ENCODE results near the gene BCL11B.

The BCL11B gene

GRCh38 chr14:99185436-99186068 lies 86.4 kb downstream of the BCL11B start:
- Mint-ChIP-seq H3K27ac (no peak overlapping the region), H3K9me3 (peaks cover 0 to 1% of the 10 kb centered on the region in 2 donors)
- DNase-seq: no peak

GRCh38 chr14:99183716-99184115 lies 88.3 kb downstream of the BCL11B start:
- no peaks in the 10 kb centered on the region for H3K4me1 Mint-ChIP-seq
- H3K9me3 Mint-ChIP-seq: peaks cover 0 to 1% of the 10 kb centered on the region in 2 donors
- DNase-seq: no peak
- H3K27me3 Mint-ChIP-seq: no peaks in the 10 kb centered on the region
- H3K36me3 Mint-ChIP-seq: no peaks in the 10 kb centered on the region
- H3K4me3 Mint-ChIP-seq: no peak overlapping the region
- H3K27ac Mint-ChIP-seq: no peak overlapping the region
- ATAC-seq (replicated peaks): no peak

More at GRCh38 chr14:99185436-99186068, 86.4 kb downstream of the BCL11B start:
- no peaks in the 10 kb centered on the region for H3K27me3 Mint-ChIP-seq
- no peaks in the 10 kb centered on the region for H3K36me3 Mint-ChIP-seq
- ATAC-seq (replicated peaks): no peak
- no peaks in the 10 kb centered on the region for H3K4me1 Mint-ChIP-seq
- H3K4me3 Mint-ChIP-seq: no peak overlapping the region

- no peaks in the 10 kb centered on the region for H3K36me3 Mint-ChIP-seq
- ATAC-seq (replicated peaks): no peak
These were observed 88.7 kb downstream of the BCL11B start for GRCh38 chr14:99183311-99183710.

GRCh38 chr14:99182548-99183250 lies 89.3 kb downstream of the BCL11B start:
- Mint-ChIP-seq H3K27ac (no peak overlapping the region), H3K4me3 (no peak overlapping the region)

More at GRCh38 chr14:99183311-99183710, 88.7 kb downstream of the BCL11B start:
- H3K4me1 Mint-ChIP-seq: no peaks in the 10 kb centered on the region
- H3K27ac Mint-ChIP-seq: no peak overlapping the region
- peaks cover 0 to 1% of the 10 kb centered on the region in 2 donors for H3K9me3 Mint-ChIP-seq
- no peak for DNase-seq
- no peaks in the 10 kb centered on the region for H3K27me3 Mint-ChIP-seq
- H3K4me3 Mint-ChIP-seq: no peak overlapping the region

GRCh38 chr14:99181804-99182520 lies 90.0 kb downstream of the BCL11B start:
- Mint-ChIP-seq H3K27ac (no peak overlapping the region), H3K4me3 (no peak overlapping the region), H3K4me1 (no peaks in the 10 kb centered on the region), H3K27me3 (no peaks in the 10 kb centered on the region), H3K9me3 (peaks cover 0 to 1% of the 10 kb centered on the region in 2 donors), H3K36me3 (no peaks in the 10 kb centered on the region)
- DNase-seq (no peak), ATAC-seq (replicated peaks) (no peak)

More at GRCh38 chr14:99182548-99183250, 89.3 kb downstream of the BCL11B start:
- no peaks in the 10 kb centered on the region for H3K4me1 Mint-ChIP-seq
- H3K27me3 Mint-ChIP-seq: no peaks in the 10 kb centered on the region
- H3K9me3 Mint-ChIP-seq: peaks cover 0 to 1% of the 10 kb centered on the region in 2 donors
- H3K36me3 Mint-ChIP-seq: no peaks in the 10 kb centered on the region
- no peak for ATAC-seq (replicated peaks)
- DNase-seq: no peak

GRCh38 chr14:99181241-99181640 lies 90.8 kb downstream of the BCL11B start:
- H3K27me3 Mint-ChIP-seq: no peaks in the 10 kb centered on the region
- H3K4me3 Mint-ChIP-seq: no peak overlapping the region
- H3K27ac Mint-ChIP-seq: no peak overlapping the region
- DNase-seq: no peak
- no peaks in the 10 kb centered on the region for H3K36me3 Mint-ChIP-seq
- ATAC-seq (replicated peaks): no peak
- peaks cover 0 to 1% of the 10 kb centered on the region in 2 donors for H3K9me3 Mint-ChIP-seq
- H3K4me1 Mint-ChIP-seq: no peaks in the 10 kb centered on the region

- Mint-ChIP-seq H3K36me3 (no peaks in the 10 kb centered on the region), H3K27ac (no peak overlapping the region), H3K27me3 (no peaks in the 10 kb centered on the region), H3K4me1 (no peaks in the 10 kb centered on the region), H3K4me3 (no peak overlapping the region), H3K9me3 (no peaks in the 10 kb centered on the region)
- ATAC-seq (replicated peaks): no peak
- no peak for DNase-seq
These were observed 92.1 kb downstream of the BCL11B start for GRCh38 chr14:99179946-99180345.

GRCh38 chr14:99179506-99179905 lies 92.5 kb downstream of the BCL11B start:
- H3K27ac Mint-ChIP-seq: no peak overlapping the region
- H3K4me3 Mint-ChIP-seq: no peak overlapping the region
- no peaks in the 10 kb centered on the region for H3K36me3 Mint-ChIP-seq
- H3K4me1 Mint-ChIP-seq: no peaks in the 10 kb centered on the region
- no peaks in the 10 kb centered on the region for H3K27me3 Mint-ChIP-seq
- DNase-seq (no peak), ATAC-seq (replicated peaks) (no peak)
- H3K9me3 Mint-ChIP-seq: no peaks in the 10 kb centered on the region

- ATAC-seq (replicated peaks): no peak
- Mint-ChIP-seq H3K4me1 (no peaks in the 10 kb centered on the region), H3K27me3 (no peaks in the 10 kb centered on the region), H3K36me3 (no peaks in the 10 kb centered on the region), H3K4me3 (no peak overlapping the region), H3K9me3 (no peaks in the 10 kb centered on the region), H3K27ac (no peak overlapping the region)
- DNase-seq: no peak
These were observed 93.8 kb downstream of the BCL11B start for GRCh38 chr14:99177886-99178835.

- Mint-ChIP-seq H3K4me3 (no peak overlapping the region), H3K27me3 (no peaks in the 10 kb centered on the region), H3K4me1 (no peaks in the 10 kb centered on the region), H3K36me3 (no peaks in the 10 kb centered on the region), H3K27ac (no peak overlapping the region), H3K9me3 (no peaks in the 10 kb centered on the region)
- ATAC-seq (replicated peaks) (no peak), DNase-seq (no peak)
These were observed 94.8 kb downstream of the BCL11B start for GRCh38 chr14:99177046-99177655.

GRCh38 chr14:99176156-99176945 lies 95.6 kb downstream of the BCL11B start:
- no peak for ATAC-seq (replicated peaks)
- Mint-ChIP-seq H3K36me3 (no peaks in the 10 kb centered on the region), H3K27ac (no peak overlapping the region)

GRCh38 chr14:99175331-99176155 lies 96.5 kb downstream of the BCL11B start:
- H3K27me3 Mint-ChIP-seq: no peaks in the 10 kb centered on the region
- H3K9me3 Mint-ChIP-seq: no peaks in the 10 kb centered on the region
- no peak overlapping the region for H3K4me3 Mint-ChIP-seq
- H3K27ac Mint-ChIP-seq: no peak overlapping the region
- no peaks in the 10 kb centered on the region for H3K36me3 Mint-ChIP-seq
- no peak for DNase-seq
- no peak for ATAC-seq (replicated peaks)
- no peaks in the 10 kb centered on the region for H3K4me1 Mint-ChIP-seq

More at GRCh38 chr14:99176156-99176945, 95.6 kb downstream of the BCL11B start:
- H3K4me1 Mint-ChIP-seq: no peaks in the 10 kb centered on the region
- H3K27me3 Mint-ChIP-seq: no peaks in the 10 kb centered on the region
- no peak overlapping the region for H3K4me3 Mint-ChIP-seq
- DNase-seq: no peak
- H3K9me3 Mint-ChIP-seq: no peaks in the 10 kb centered on the region
